NCI-H1436 (cell line): Measurements from ENCODE around the gene CD300C.
A peak's percentile ranks its signal among the peaks of the same experiment; 100 is the strongest.
"Not testable (repeated sequence)": the region's sequence is repeated elsewhere in the genome, so short reads cannot be mapped to it uniquely, and the experiment has no call there.

Experiments
- DNase-seq: peaks from one replicate; lab custom pipeline; 2025; lab: John Stamatoyannopoulos, UW

CD300C gene

GRCh38 chr17:74545843-74546230 is at the start of gene CD300C:
Gene CD300C (minus strand): TSS chr17:74546115. CDS start chr17:74545782, 333 bp downstream.
- no peak for DNase-seq

GRCh38 chr17:74595037-74595750 is 49.3 kb upstream of the CD300C start:
- DNase-seq: no peak

- no peak for DNase-seq
Observed at GRCh38 chr17:74592087-74592990, 46.4 kb upstream of the CD300C start, which contains the start of gene CD300LD. Gene CD300LD (minus strand): TSS chr17:74592283. CDS start chr17:74592202, 81 bp downstream.

GRCh38 chr17:74591503-74591902 is 45.6 kb upstream of the CD300C start:
- DNase-seq: no peak

GRCh38 chr17:74585711-74586110 is 39.8 kb upstream of the CD300C start:
- no peak for DNase-seq

GRCh38 chr17:74584292-74585060 is 38.6 kb upstream of the CD300C start:
- no peak for DNase-seq

DNA sequence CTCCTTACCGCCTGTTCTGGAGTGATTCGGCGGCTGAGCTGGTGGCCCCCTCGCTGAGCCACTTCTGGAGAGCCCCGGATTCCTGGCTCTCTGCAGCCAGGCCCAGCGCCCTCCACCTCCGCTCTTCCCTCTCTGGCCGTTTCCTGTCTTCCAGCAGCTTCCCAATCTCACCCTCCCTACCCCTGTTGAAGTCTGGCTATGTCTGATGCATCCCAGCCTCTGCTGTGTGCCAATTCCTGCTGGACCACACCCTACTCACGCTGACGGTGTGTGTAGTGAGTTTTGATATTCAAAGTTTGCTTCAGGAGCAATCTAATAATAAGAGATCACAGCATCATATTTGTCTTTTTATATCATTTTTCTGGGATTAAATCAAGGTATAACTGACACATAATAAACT is 36.7 kb upstream of the CD300C start:
- DNase-seq: no peak

DNA sequence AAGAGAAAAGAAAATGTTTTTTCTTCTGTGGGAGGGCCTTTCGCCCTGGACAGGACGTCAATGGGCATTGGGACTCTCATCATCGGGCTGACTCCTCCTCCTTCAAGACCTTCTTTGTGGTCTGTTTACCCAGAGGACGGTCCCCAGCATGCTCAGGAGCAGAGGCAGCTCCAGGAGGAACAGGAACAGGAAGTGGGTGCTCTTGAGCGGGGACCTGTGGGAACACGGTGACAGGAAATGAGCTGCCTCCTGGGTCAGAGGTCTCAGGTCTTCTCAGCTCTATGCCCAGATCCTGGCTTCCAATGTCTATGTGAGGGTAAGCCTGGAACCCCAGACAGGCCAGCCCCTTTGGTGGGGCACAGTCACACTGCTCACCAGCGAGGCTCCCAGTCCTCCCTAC is 34.0 kb upstream of the CD300C start:
- DNase-seq: no peak

DNA sequence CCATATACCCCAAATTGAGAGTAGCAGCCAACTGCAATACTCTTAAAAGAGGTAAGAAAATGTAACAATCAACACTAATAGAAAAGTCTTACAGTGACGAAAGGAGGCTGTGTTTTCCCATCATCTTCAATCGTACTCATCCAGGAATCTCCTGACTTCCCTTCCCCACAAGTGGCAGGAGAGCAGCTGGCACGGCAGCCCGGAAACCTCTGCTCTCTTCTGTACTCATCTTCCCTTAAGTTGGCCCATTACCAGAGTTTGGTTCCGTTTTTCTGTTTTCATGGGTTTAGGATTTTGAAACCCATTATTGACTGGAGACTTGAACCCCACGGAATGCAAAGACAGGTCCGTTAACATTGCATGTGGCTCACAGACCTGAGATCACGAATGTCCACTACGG is 33.1 kb upstream of the CD300C start:
- no peak for DNase-seq

DNA sequence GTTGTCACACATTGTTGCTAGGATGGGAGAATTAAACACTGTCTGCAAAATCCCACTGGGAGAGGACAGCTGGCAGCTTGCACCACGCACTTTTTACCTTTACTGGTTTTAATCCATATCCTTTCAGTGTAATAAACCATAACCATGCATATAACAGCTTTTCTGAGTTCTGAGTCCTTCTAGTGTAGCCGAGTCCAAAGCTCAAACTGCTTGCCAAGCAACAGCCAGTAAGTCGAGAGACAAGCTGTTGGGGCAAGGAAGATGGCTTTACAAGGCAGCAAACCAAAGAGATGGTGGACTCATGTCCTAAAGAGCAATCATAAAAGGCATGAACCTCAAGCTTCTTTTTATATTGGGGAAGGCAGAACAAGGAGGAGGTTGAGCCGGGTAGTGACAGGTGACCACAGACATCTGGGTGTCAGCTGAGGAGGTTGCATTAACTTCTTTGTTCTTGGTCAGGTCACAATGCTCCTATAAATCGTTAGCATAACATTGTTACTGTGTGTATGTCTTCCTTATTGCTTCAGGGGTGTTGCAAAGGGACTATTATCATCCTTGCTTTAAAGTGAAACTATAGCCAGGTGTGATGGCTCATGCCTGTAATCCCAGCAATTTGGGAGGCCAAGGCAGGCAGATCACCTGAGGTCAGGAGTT is 28.7 kb upstream of the CD300C start:
- DNase-seq: no peak

GRCh38 chr17:74573635-74574034 is 27.7 kb upstream of the CD300C start:
- DNase-seq: not testable (repeated sequence)

DNA sequence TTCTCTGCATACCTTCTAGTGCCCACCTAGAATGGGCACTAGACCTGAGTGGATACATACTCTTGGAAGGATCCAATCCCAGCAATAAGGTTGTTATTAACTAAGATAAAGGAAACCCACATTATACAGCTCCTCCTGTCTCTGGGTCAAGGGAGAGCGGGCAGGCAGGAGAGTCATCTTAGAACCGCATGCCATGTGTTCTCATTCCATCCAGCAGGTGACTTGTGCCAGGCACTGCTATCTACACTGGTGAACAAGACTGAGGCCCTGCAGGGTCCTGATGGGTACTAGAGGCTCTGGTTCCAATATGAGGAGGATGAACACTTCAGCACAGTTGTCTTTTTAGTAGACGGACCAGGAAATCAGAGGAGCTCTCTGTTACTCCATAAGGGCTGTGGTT is 27.3 kb upstream of the CD300C start:
- no peak for DNase-seq

DNA sequence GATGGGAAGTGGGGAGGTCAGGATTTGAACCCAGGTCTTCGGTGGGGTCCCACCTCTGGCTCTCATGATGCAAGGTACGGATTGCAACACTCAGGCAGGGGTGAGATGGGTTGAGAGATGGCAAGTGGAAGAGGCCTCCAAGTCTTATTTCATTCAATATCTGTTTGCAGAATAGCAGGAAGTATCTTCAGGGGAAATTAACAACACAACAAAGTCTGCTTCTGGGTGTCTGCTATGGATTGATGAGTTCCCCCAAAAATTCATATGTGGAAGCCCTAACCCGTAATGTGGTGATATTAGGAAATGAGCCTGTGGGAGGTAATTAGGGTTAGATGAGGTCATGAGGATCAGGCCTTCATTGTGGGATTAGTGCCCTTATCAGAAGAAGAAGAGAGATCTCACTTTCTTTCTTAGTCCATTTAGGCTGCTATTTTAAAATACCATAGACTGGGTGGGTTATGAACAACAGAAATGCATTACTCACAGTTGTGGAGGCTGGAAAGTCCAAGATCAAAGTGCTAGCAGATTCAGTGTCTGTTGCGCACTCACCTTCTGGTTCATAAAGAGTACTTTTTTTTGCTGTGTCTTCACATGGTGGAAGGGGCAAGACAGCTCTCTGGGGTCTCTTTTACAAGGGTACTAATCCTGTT is 25.8 kb upstream of the CD300C start:
- no peak for DNase-seq

DNA sequence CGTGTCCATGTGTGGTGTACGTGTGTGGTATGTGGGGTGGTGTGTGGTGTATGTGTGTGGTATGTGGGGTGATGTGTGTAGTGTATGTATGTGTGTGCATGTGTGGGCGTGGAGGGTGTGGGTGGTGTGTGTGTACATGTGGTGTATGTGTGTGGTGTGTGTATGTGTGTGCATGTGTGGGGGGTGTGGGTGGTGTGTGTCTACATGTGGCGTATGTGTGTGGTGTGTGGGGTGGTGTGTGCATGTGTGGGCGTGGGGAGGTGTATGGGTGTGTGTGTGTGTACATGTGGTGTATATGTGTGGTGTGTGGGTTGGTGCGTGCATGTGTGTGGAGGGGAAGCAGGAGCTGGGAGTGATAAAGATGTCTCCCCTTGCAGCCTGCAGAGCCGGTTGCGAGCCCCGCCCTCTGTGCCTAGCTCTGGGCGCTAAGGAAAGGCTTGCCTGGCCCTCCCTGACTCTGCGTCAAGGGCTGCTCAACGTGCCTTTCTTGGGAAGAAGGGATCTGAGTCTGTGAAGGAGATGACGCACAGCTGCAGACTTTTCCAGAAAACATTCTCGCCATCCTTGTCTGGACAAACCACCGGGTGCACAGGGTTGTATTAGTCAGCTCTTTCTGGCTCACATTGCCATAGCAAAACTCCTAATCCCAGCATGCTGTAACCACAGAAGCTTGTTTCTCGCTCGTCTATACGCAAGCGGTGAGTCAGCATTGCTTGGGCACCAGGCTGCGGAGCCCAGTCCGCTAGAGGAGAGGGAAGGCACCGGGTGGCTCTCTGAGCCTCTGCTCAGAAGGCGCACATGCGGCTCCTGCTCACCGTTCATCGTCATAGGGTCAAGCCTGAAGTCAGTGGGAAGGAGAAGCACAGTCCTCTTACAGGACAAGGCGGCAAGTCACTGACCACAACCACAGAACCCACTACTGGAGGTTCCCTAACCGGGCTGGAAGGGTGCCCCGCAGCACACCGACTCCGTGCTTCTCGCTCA is 23.4 kb upstream of the CD300C start:
- no peak for DNase-seq

- DNase-seq: no peak
Observed at GRCh38 chr17:74568106-74568873, 22.4 kb upstream of the CD300C start.

GRCh38 chr17:74567397-74567796 is 21.5 kb upstream of the CD300C start, which contains the start of gene CD300H:
Gene CD300H (minus strand): TSS chr17:74567509.
- no peak for DNase-seq

GRCh38 chr17:74566132-74566753 is 20.3 kb upstream of the CD300C start:
- peak; percentile 36 for DNase-seq

DNA sequence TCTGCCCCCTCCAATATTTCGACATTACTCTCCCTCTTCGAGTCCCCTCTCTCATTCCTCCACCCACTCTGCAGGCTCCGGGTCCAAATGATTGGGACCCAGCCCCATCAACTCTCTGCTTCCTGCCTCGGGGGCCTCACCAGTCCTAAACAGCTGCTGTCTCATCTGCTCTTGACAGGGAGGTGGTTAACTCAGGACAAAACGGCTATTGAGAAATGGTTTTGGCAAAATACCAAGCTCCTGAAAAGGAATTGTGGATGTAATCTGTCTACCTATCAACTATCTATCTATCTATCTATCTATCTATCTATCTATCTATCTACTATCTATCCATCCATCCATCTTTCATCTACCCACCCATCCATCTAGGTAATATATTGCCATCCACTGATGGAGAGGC is 19.2 kb upstream of the CD300C start:
- DNase-seq: no peak

GRCh38 chr17:74563358-74563757 is 17.4 kb upstream of the CD300C start:
- no peak for DNase-seq
